Daoy (cell line): ENCODE measurements around the gene TECPR2. TPM values are rescaled to one million over a fixed set of nuclear protein-coding genes. Genes with fewer than 3 reads are reported as not detected.

Source experiments
- DNase-seq: peaks from one replicate; pipeline ENCODE4 v3.0.0-alpha.2; 2015; ENCODE audit warnings: low read depth
- total RNA-seq: library from RNA; depleted of rRNA; stranded (reverse); fragments of >200 nt; shearing (Covaris generic); gene quantifications from 2 replicates; pipeline ENCODE4 v1.2.3, GENCODE V29; 2014

The TECPR2 gene
- total RNA-seq, 1 experiment from 2014 or later, result 15.3 TPM

GRCh38 chr14:102424923-102425322 is 62.2 kb downstream of the TECPR2 start:
- DNase-seq, result no peak

GRCh38 chr14:102426796-102427195 is 64.1 kb downstream of the TECPR2 start:
- no peak for DNase-seq

- DNase-seq, result no peak
Observed at GRCh38 chr14:102427642-102428041, 64.9 kb downstream of the TECPR2 start.

- no peak for DNase-seq
Observed at GRCh38 chr14:102430212-102430908, 67.6 kb downstream of the TECPR2 start.

- no peak for DNase-seq
Observed at GRCh38 chr14:102431751-102432150, 69.0 kb downstream of the TECPR2 start.

GRCh38 chr14:102434647-102435175 is 72.0 kb downstream of the TECPR2 start:
- DNase-seq, result no peak

- peak; percentile 92 for DNase-seq
Observed at GRCh38 chr14:102437997-102438915, 75.5 kb downstream of the TECPR2 start.

GRCh38 chr14:102439556-102439955 is 76.8 kb downstream of the TECPR2 start:
- no peak for DNase-seq

- DNase-seq, result no peak
Observed at GRCh38 chr14:102440392-102440791, 77.7 kb downstream of the TECPR2 start.

GRCh38 chr14:102442241-102443211 is 79.8 kb downstream of the TECPR2 start:
- DNase-seq, result no peak

GRCh38 chr14:102445066-102445465 is 82.3 kb downstream of the TECPR2 start:
- no peak for DNase-seq

- DNase-seq, result no peak
Observed at GRCh38 chr14:102445641-102446040, 82.9 kb downstream of the TECPR2 start.

- DNase-seq, result no peak
Observed at GRCh38 chr14:102450206-102451063, 87.7 kb downstream of the TECPR2 start.

GRCh38 chr14:102451064-102451352 is 88.3 kb downstream of the TECPR2 start:
- DNase-seq, result no peak

- no peak for DNase-seq
Observed at GRCh38 chr14:102452302-102452701, 89.6 kb downstream of the TECPR2 start.

- no peak for DNase-seq
Observed at GRCh38 chr14:102454711-102455110, 92.0 kb downstream of the TECPR2 start.

GRCh38 chr14:102457509-102457908 is 94.8 kb downstream of the TECPR2 start:
- no peak for DNase-seq

- no peak for DNase-seq
Observed at GRCh38 chr14:102461490-102462338, 99.0 kb downstream of the TECPR2 start.

GRCh38 chr14:102462391-102462790 is 99.7 kb downstream of the TECPR2 start:
- DNase-seq, result no peak

GRCh38 chr14:102464006-102464405 is 101.3 kb downstream of the TECPR2 start:
- DNase-seq, result no peak
